HepG2 (cell line): ENCODE data around the gene TOP2A. TPM values are rescaled to one million over a fixed set of nuclear protein-coding genes. Genes with fewer than 3 reads are reported as not detected.

Experiments used
- ATM ChIP-seq: fragments of 450-650 bp; IDR thresholded peaks from 2 replicates; pipeline ENCODE4 v1.7.1; 2017; ENCODE audit warnings: mild to moderate bottlenecking, borderline replicate concordance
- BCL6 ChIP-seq: IDR thresholded peaks from 2 replicates; pipeline ENCODE4 v1.6.1; 2016; ENCODE audit warnings: missing genetic modification reagents, missing compliant biosample characterization
- CREM ChIP-seq, 2 experiments: sonication (generic) in 1 of 2; formaldehyde crosslinking in 1 of 2; IDR thresholded peaks; 2 replicates each; pipeline versions ENCODE4 v1.4.0 to v1.6.1; 2016 to 2020; ENCODE audit warnings: antibody characterized with exemption in 1 of 2, mild to moderate bottlenecking in 1 of 2, missing genetic modification reagents in 1 of 2
- DNMT1 ChIP-seq: sonication (generic); formaldehyde crosslinking; IDR thresholded peaks from 2 replicates; pipeline ENCODE4 v1.5.1; 2020; ENCODE audit warnings: mild to moderate bottlenecking, missing genetic modification reagents
- HIC2 ChIP-seq: sonication (generic); formaldehyde crosslinking; IDR thresholded peaks from 2 replicates; pipeline ENCODE4 v1.9.0; 2022; ENCODE audit warnings: low read depth, missing genetic modification reagents
- LRRFIP1 ChIP-seq: sonication (generic); formaldehyde crosslinking; conservative IDR thresholded peaks from 2 replicates; pipeline ENCODE4 v1.4.0; 2020; ENCODE audit warnings: missing genetic modification reagents
- MTERF4 ChIP-seq: sonication (generic); formaldehyde crosslinking; IDR thresholded peaks from 2 replicates; pipeline ENCODE4 v1.8.0; 2023; ENCODE audit warnings: mild to moderate bottlenecking, missing genetic modification reagents
- RAD21 ChIP-seq: fragments of 450-650 bp; formaldehyde crosslinking; IDR thresholded peaks from 2 replicates; pipeline ENCODE4 v1.5.0; 2020; ENCODE audit warnings: mild to moderate bottlenecking
- RXRB ChIP-seq: IDR thresholded peaks from 2 replicates; pipeline ENCODE4 v1.6.1; 2016; ENCODE audit warnings: borderline replicate concordance, missing genetic modification reagents, missing compliant biosample characterization
- TMF1 ChIP-seq: sonication (generic); formaldehyde crosslinking; IDR thresholded peaks from 2 replicates; pipeline ENCODE4 v1.8.1; 2022; ENCODE audit warnings: low read depth, missing genetic modification reagents
- ZBTB39 ChIP-seq: sonication (generic); formaldehyde crosslinking; IDR thresholded peaks from 2 replicates; pipeline ENCODE4 v1.5.0; 2020; ENCODE audit warnings: missing genetic modification reagents
- ZFX ChIP-seq: sonication (generic); formaldehyde crosslinking; IDR thresholded peaks from 2 replicates; pipeline ENCODE4 v1.4.0; 2020; ENCODE audit warnings: mild to moderate bottlenecking, low read depth, missing genetic modification reagents, moderate library complexity
- ZNF124 ChIP-seq: sonication (generic); formaldehyde crosslinking; IDR thresholded peaks from 2 replicates; pipeline ENCODE4 v1.4.0; 2020; ENCODE audit warnings: missing genetic modification reagents
- ZNF281 ChIP-seq: sonication (generic); formaldehyde crosslinking; IDR thresholded peaks from 2 replicates; pipeline ENCODE4 v1.4.0; 2020; ENCODE audit warnings: missing genetic modification reagents, borderline replicate concordance
- ZNF639 ChIP-seq: conservative IDR thresholded peaks from 2 replicates; pipeline ENCODE4 v1.6.1; 2018; ENCODE audit warnings: missing genetic modification reagents
- polyA plus RNA-seq, 8 experiments: library from polyadenylated mRNA; depleted of rRNA in 3 of 8; stranded (reverse) in 7 of 8; unstranded in 1 of 8; fragments of >200 nt; fragmentation: Illumina TruSeq in 4 of 8; extraction: Trizol in 4 of 8; gene quantifications; 2 replicates each; pipeline versions ENCODE4 v1.2.1 to v1.2.3, GENCODE V29; 2011 to 2016; ENCODE audit warnings: low read depth in 4 of 8, missing spikeins in 1 of 8, mixed read lengths in 1 of 8; ENCODE audit not compliant: insufficient read depth in 1 of 8
- total RNA-seq, 5 experiments: library from RNA; depleted of rRNA; stranded (reverse); fragments of >200 nt; fragmentation: Illumina TruSeq; extraction: Trizol; gene quantifications; 2 replicates each; pipeline ENCODE4 v1.2.3, GENCODE V29; 2016; ENCODE audit warnings: low read depth in 1 of 5

TOP2A gene
- total and polyA plus RNA-seq, 2 of the 13 experiments (the other 11 are each of a cell fraction or from before 2014, with no cell fraction given): 108 to 327 TPM

- TF ChIP-seq ZNF281 (CRISPR knock-in tag) (peak; percentile 30; the same call in 1 of the 2 replicates), LRRFIP1 (CRISPR knock-in tag) (no peak), HIC2 (CRISPR knock-in tag) (no peak; the same call in 1 of the 2 replicates), ATM (no peak), ZNF639 (peak; percentile 39; the same call in 1 of the 2 replicates), ZFX (peak; percentile 56), DNMT1 (CRISPR knock-in tag) (peak; percentile 54; the same call in 1 of the 2 replicates), RXRB (CRISPR knock-in tag) (peak; percentile 73), ZNF124 (CRISPR knock-in tag) (no peak), CREM (IDR thresholded peaks at IDR 0.05) (peak; percentile 71), CREM (CRISPR knock-in tag; IDR thresholded peaks at IDR 0.05) (peak; percentile 51; the same call in 1 of the 2 replicates), ZBTB39 (CRISPR knock-in tag) (no peak; the same call in 1 of the 2 replicates), RAD21 (CRISPR knock-in tag) (peak; percentile 68), MTERF4 (CRISPR knock-in tag) (peak; percentile 92; the same call in 1 of the 2 replicates), TMF1 (CRISPR knock-in tag) (no peak), BCL6 (CRISPR knock-in tag) (peak; percentile 60)
Measured at GRCh38 chr17:40340880-40341807, 76.6 kb downstream of the TOP2A start (continued).
